Measurements from ENCODE around the gene NKIRAS1.
"Not testable (repeated sequence)": the region's sequence is repeated elsewhere in the genome, so short reads cannot be mapped to it uniquely, and the experiment has no call there.

The NKIRAS1 gene

GRCh38 chr3:23875113-23875725, 41.6 kb downstream of the NKIRAS1 start:
- Histone ChIP-seq H3K4me3 (ENCODE audit: low read depth, low read length) (no peak overlapping the region), H3K79me2 (peaks cover 21% of the 10 kb centered on the region), H3K27me3 (ENCODE audit: control insufficient read depth, insufficient read depth, low read length) (no peaks in the 10 kb centered on the region), H3K36me3 (ENCODE audit: control insufficient read depth, insufficient read depth, low read length) (no peaks in the 10 kb centered on the region), H3K9ac (no peak overlapping the region), H3K4me1 (peaks cover 7% of the 10 kb centered on the region), H3K27ac (no peak overlapping the region), H3K9me3 (ENCODE audit: control insufficient read depth, low read length) (no peaks in the 10 kb centered on the region), H2AFZ (no peak overlapping the region), H3K4me2 (ENCODE audit: low read length) (no peak overlapping the region)
- no peak for TF ChIP-seq CTCF (IDR thresholded peaks at IDR 0.05)

DNA sequence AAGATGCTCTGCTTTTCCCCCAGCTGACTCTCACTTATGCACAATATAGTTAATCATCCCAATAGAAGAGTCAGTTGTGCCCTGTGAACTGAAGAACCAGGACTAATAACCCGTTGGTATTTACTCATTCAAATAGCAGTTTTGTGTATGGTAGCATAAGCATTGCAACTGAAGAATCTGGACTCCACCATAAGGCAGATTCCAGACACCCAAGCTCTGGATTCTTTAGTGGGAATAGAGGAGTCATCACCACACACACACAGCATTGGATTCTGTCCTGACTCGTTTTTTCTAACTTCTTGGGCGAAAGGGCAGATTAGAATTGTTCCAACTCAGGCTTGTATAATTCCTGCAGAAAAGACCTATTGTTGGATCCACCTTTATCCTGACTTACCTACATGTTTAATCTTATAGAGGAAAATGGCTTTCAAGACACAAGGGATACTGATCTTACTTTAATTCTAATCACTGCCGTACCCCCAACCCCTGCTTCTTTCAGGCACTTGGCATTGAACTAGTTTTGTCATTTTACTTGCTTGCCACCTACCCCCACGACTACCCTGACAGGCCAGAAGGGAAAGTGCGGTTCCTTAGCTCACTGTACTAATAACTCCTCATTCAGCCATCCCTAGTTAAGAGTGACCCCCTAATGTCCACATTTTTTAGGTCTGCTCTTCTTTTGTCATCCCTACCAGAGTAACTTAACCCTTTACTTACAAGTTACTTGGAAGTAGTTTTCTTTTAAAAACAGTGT, 42.3 kb downstream of the NKIRAS1 start:
- no peak for TF ChIP-seq CTCF (IDR thresholded peaks at IDR 0.05)
- peaks cover 5% of the 10 kb centered on the region for H3K4me1 ChIP-seq
- H3K4me3 ChIP-seq (ENCODE audit: low read depth, low read length): no peak overlapping the region
- no peaks in the 10 kb centered on the region for H3K36me3 ChIP-seq (ENCODE audit: control insufficient read depth, insufficient read depth, low read length)
- H3K27me3 ChIP-seq (ENCODE audit: control insufficient read depth, insufficient read depth, low read length): no peaks in the 10 kb centered on the region
- H3K9me3 ChIP-seq (ENCODE audit: control insufficient read depth, low read length): no peaks in the 10 kb centered on the region
- H3K9ac ChIP-seq: no peak overlapping the region
- H3K4me2 ChIP-seq (ENCODE audit: low read length): no peak overlapping the region
- peaks cover 26% of the 10 kb centered on the region for H3K79me2 ChIP-seq
- H2AFZ ChIP-seq: no peak overlapping the region
- no peak overlapping the region for H3K27ac ChIP-seq

GRCh38 chr3:23873941-23874340, 42.8 kb downstream of the NKIRAS1 start:
- no peak overlapping the region for H3K27ac ChIP-seq
- TF ChIP-seq CTCF (IDR thresholded peaks at IDR 0.05): no peak
- H3K4me3 ChIP-seq (ENCODE audit: low read depth, low read length): no peak overlapping the region
- no peak overlapping the region for H3K9ac ChIP-seq
- peaks cover 28% of the 10 kb centered on the region for H3K79me2 ChIP-seq
- H3K9me3 ChIP-seq (ENCODE audit: control insufficient read depth, low read length): no peaks in the 10 kb centered on the region
- no peak overlapping the region for H3K4me2 ChIP-seq (ENCODE audit: low read length)
- H2AFZ ChIP-seq: no peak overlapping the region
- no peaks in the 10 kb centered on the region for H3K36me3 ChIP-seq (ENCODE audit: control insufficient read depth, insufficient read depth, low read length)
- H3K27me3 ChIP-seq (ENCODE audit: control insufficient read depth, insufficient read depth, low read length): no peaks in the 10 kb centered on the region
- H3K4me1 ChIP-seq: peaks cover 3% of the 10 kb centered on the region

GRCh38 chr3:23872330-23872729, 44.5 kb downstream of the NKIRAS1 start:
- Histone ChIP-seq H3K27me3 (ENCODE audit: control insufficient read depth, insufficient read depth, low read length) (no peaks in the 10 kb centered on the region), H3K27ac (no peak overlapping the region), H3K36me3 (ENCODE audit: control insufficient read depth, insufficient read depth, low read length) (no peaks in the 10 kb centered on the region), H3K4me3 (ENCODE audit: low read depth, low read length) (no peak overlapping the region), H3K79me2 (peaks cover 28% of the 10 kb centered on the region), H3K9me3 (ENCODE audit: control insufficient read depth, low read length) (no peaks in the 10 kb centered on the region), H3K4me1 (peaks cover 3% of the 10 kb centered on the region), H3K9ac (no peak overlapping the region), H2AFZ (no peak overlapping the region), H3K4me2 (ENCODE audit: low read length) (no peak overlapping the region)
- TF ChIP-seq CTCF (IDR thresholded peaks at IDR 0.05): no peak

GRCh38 chr3:23871361-23871760, 45.4 kb downstream of the NKIRAS1 start:
- H3K36me3 ChIP-seq (ENCODE audit: control insufficient read depth, insufficient read depth, low read length); H3K4me1 ChIP-seq: not testable (repeated sequence)
- peaks cover 25% of the 10 kb centered on the region for H3K79me2 ChIP-seq

DNA sequence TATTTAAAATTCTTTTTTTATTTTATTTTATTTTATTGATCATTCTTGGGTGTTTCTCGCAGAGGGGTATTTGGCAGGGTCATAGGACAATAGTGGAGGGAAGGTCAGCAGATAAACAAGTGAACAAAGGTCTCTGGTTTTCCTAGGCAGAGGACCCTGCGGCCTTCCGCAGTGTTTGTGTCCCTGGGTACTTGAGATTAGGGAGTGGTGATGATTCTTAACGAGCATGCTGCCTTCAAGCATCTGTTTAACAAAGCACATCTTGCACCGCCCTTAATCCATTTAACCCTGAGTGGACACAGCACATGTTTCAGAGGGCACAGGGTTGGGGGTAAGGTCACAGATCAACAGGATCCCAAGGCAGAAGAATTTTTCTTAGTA, 46.1 kb downstream of the NKIRAS1 start:
- H2AFZ ChIP-seq; H3K9me3 ChIP-seq (ENCODE audit: control insufficient read depth, low read length); H3K27me3 ChIP-seq (ENCODE audit: control insufficient read depth, insufficient read depth, low read length); H3K27ac ChIP-seq; H3K4me1 ChIP-seq; H3K4me3 ChIP-seq (ENCODE audit: low read depth, low read length); H3K9ac ChIP-seq; H3K4me2 ChIP-seq (ENCODE audit: low read length); H3K36me3 ChIP-seq (ENCODE audit: control insufficient read depth, insufficient read depth, low read length): not testable (repeated sequence)
- H3K79me2 ChIP-seq: peaks cover 23% of the 10 kb centered on the region

More at GRCh38 chr3:23871361-23871760, 45.4 kb downstream of the NKIRAS1 start:
- H3K27me3 ChIP-seq (ENCODE audit: control insufficient read depth, insufficient read depth, low read length); H3K4me2 ChIP-seq (ENCODE audit: low read length); H3K4me3 ChIP-seq (ENCODE audit: low read depth, low read length); H3K27ac ChIP-seq; H3K9me3 ChIP-seq (ENCODE audit: control insufficient read depth, low read length); H3K9ac ChIP-seq; H2AFZ ChIP-seq: not testable (repeated sequence)
